Forelimb muscle (tissue), 1 donor: ENCODE results near the gene ZACN. TPM values are rescaled to one million over a fixed set of nuclear protein-coding genes. Genes with fewer than 3 reads are reported as not detected.

ENCODE experiments used
- DNase-seq: peaks from one replicate; pipeline ENCODE4 v3.0.0-alpha.2; 2013; ENCODE audit warnings: low read depth
- polyA plus RNA-seq: library from polyadenylated mRNA; unstranded; fragments of 120-200 nt; gene quantifications from one replicate; pipeline ENCODE4 v1.2.1, GENCODE V29; 2013; ENCODE audit not compliant: insufficient read length

ZACN gene
- polyA plus RNA-seq, 1 donor: 7.2 TPM

DNA sequence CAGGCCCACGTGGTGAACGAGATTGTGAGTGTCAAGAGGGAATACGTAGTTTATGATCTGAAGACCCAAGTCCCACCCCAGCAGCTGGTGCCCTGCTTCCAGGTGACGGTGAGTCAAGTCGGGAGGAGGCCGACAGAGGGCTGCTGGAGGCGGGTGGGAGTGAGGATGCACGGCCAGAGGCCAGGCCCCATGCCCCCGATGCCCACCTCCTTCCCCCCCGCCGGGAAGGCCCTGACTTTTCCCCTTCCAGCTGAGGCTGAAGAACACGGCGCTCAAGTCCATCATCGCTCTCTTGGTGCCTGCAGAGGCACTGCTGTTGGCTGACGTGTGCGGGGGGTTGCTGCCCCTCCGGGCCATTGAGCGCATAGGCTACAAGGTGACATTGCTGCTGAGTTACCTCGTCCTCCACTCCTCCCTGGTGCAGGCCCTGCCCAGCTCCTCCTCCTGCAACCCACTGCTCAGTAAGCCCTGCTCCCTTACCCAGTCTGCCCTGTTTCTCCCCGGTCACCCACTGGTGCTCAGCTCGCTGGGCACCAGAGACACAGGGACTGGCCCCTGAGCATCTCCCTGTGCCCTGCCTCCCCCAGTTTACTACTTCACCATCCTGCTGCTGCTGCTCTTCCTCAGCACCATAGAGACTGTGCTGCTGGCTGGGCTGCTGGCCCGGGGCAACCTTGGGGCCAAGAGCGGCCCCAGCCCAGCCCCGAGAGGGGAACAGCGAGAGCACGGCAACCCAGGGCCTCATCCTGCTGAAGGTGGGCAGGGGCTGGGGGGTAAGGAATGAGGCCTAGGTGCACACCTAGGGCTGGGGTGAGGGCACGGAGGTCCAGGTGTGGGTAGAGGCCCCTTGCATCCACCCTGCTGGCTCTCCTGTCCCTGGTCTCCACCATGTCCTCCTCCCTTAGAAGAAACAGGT lies 2.6 kb downstream of the ZACN start:
- DNase-seq: no peak

DNA sequence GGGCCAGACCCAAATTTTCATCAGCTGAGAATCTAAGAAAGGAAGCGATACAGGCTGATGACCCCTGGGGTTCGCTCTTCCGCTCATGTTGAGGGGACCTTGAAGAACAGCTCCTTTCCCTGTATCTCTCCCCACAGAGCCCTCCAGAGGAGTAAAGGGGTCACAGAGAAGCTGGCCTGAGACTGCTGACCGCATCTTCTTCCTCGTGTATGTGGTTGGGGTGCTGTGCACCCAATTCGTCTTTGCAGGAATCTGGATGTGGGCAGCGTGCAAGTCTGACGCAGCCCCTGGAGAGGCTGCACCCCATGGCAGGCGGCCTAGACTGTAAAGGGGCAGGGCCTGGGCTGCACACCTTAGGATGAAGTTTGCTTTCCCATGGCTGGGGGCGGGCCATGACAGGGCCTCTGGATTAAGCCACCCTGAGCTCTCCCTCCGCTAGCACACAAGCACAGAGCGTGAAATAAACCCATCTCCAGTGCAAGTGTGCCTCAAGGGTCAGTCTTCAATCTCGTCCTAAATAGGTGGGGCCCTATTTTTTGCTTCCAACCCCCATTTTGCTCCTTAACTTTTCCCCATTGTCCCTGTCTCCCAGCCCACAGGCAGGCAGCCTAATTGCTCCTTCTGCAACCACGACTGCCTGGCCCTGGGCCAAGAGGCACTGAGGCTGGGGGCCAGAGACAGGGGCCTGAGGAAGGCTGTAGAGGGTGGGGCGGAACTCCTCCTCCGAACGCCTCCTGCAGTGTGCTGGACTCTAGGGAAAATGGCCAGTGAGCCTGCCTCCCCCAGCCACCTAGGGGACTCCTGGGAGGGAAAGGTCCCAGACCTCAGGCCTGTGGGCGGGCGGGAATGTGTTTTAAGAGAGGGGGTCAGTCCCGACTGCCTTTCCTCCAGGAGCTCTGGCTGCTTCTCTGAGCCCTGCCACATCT lies 3.6 kb downstream of the ZACN start:
- DNase-seq: no peak

DNA sequence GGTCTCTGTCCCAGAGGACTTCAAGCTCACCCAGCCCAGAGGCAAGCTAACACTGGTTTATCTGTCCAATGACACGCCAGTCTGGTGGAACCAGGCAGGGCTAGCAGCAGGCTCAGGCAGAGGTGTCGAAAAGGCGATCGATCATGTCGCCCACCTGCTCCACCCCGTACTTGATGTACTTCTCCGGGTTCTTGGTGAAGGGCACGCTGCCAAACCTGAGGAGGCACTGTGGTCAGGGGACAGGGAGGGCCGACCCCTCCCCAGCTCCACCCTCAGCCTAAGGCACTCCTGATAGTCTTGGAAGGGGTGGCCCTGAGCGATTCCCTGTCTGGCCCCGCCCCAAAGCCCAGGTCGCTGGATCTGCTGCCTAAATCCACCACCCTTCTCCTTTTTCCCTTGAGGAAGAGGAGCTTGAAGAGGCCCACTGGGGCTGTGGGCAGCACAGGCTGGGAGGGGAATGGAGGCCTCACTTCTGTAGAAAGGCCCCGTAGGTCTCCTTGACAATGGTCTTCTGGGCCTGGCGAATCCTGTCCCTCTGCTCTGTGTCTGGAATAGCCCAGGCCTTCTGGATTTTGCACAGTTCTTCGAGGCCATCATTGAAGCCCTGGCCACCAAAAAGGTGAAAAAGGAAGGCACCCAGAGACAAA lies 4.7 kb downstream of the ZACN start:
- DNase-seq: no peak

DNA sequence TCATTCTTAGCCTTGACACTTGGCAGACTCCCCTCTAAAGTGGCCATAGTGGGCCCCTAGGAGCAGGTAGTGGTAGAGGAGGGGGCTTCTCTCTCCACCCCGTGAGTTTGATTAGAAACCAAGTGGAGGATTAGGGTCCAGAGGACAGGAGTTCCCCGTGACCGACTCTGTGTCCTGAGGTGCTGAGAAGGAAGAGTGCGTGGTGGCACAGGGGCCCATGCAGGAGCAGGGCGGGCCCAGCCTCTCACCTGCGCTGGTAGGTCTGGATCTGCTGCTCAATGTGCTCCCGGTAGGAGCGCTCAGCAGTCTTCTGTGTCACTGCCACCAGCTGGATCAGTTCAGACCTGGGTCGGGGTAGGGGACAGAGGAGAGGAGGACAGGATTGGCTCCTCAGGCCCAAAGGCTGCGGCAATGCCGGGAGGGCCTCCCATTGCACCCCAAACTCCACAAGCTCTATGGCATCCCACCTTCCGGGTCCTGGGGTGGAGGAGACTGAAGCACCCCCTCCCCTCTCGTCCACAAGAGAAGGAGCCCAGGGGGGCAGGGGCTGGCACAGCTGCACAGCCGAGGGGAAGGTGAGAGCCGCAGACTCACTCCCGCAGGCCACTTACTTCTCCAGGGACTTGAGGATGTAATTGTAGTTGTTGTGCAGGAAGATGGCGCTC lies 6.2 kb downstream of the ZACN start:
- DNase-seq: no peak

DNA sequence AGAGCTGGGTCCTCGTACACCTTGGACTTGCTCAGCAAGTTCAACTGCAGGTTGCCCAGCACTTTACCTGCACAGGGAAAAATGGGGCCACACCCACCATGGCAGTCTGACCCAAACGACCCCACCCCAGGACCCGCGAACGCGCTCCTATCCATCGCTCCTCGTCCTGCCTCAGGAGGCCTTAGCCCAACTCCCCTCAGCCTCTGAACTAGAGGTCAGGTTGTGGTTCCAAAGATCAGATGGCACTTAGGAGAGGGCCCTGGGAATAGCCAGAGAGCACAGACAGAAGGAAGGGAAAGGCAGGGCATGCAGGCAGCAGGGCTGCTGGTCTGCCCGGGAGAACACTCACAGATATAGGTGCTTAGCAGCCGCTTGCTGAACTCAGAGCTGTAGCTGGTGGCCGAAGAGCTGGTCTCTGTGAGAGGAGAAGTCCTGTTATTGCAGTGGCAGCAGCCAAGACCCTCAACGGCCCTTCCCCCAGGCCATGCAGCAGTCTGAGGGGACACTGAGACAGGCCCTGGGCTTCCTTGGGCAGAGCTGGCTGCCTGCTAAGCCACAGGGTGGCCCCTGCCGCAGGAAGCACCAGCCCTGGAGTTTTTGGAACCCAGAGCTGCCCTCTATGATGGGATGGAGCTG lies 6.9 kb downstream of the ZACN start:
- DNase-seq: no peak

DNA sequence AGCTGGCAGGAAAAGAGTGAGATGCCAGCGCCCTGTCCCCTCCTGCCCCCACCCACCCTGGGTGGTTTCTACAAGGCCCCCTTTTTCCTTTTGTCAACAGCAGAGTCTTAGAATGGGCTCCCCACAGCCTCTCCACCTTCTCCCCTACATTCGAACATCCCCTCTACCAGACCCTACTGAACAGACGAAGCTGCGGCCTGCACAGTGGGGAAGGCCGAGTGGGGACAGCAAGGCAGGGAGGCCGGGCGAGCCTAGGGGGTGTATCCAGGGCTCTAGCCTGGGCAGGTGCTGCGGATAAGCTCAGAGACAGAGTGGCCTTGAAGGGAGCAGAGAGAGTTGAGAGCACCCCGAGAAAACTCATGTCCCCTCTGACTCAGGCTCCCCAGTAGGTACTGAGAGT lies 7.4 kb downstream of the ZACN start:
- no peak for DNase-seq

DNA sequence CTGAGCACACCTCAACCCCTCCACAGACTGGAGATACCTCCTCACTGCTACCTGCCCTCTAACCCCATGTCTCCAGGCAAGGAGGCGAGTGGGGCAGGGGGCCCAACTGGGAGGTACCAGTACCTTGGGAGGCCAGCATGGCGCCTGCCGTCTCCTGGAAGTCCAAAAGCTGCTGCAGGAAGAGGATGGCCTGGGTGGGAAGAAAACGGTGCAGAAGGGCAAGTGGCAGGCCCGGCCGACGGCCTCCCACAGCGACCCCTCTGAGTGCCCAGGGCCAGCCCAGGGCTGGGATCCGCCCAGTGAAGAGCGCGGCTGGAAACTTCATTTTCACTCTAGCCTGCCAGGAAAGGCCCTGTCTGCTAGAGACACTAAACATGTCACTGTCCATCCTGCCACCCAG lies 8.5 kb downstream of the ZACN start:
- DNase-seq: no peak

DNA sequence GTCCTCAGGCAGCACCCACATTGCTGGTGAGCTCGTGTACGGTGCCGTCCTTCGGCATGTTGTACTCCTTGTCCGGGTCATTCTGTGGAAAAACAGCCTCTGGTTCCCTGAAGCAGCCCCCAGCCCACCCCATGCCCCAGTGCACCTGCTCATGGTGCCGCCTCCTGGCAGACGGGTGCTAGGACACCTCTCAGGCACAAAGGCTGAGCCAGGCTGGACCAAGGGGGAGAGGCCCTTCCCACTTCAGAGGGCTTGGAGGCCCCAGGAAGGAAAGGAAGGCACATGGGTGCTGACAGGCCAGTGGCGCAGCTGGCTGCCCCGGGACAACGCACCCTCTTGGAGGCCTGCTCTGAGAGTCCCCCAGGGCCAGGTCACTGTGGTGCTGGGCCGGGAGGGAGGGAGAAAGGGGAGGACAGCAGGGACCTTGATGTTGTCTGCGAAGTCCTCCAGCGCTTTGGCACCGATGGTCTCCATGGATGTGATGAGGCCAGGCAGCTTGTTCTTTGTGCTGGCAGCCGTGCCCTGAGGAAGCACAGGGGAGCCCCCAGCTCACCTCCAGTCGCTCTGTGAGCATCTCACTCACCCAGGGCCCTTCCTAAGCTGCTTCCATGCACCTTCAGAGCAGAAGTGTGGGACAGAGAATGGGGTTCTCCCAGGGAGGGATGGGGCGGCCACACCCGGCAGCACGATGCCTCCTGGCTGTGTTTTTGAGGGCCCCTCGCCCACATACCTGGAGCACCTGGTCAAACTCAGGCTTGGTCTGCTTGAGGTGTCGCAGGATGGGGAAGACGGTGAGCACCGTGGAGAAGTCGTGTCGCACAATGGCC lies 9.3 kb downstream of the ZACN start:
- no peak for DNase-seq

DNA sequence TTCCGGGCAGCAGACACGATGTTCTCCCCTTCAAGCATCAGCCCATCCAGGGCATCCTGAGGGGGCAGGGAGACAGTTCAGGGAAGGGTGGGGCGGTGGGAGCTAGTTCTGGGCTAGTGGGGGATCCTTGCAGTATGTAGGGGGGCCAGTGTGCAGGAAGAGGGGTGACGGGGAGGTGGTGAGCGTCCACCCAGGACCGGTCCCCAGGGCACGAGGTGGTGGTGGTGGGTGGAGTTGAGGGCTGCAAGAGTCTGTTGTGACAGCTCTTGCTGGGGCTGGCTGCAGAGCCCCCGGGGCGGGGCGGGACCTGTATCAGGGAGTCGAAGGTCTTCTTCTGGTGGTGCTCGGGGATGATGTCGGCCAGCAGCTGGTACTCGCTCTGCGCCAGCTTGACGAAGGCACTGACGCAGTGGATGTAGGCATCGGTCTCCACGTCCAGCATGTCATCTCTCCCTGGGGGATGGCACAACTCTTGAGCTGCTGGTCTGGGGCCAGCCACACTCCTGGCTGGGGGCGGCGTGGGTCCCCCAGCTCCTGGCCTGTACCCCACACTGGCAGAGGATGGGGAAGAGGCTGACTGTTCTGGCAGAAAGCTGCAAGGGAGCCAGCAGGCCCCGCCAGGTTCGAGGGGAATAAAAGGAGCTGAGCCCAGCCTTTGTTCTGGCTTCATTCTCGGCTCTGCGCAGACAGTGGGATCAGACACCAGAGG lies 10.0 kb downstream of the ZACN start:
- no peak for DNase-seq

DNA sequence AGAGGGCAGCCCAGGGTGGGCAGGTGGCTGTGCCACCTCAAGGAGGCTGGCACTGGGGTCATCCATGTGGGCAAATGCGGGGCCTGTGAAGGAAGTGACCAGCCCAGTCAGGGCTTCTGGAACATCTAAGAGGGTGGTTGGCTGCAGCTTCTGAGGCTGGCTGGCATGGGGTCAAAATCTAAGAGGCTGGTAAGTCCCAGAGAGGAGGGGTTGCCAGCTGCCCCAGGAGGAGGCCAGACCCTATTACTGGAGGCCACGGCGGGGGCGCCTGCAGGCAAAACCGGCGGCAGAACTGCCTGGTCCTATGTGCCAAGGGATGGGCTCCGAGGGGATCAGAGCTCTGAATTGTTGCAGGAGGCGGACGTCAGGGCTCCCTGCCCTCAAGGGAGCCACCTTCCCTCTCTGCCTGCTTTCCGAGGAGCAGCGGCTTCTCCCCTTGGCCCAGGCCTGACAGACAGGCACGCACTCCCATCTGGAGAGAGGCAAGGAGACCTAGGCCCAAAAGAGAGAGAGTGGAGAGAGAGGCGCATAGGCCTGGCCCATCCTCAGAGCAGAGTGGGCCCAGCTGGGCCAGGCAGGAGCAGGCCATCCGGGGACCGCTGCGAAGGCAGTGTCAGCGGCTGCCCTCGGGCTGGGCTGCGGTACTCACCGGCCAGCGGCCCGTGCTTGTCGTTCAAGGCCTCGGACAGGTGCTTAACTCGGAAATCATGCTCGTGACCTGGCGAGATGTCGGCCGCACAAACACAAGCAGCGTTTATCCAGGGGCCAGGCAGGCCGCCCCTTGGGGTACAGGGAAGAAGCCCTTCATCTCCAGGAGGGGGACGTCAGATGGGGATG lies 10.9 kb downstream of the ZACN start:
- DNase-seq: no peak

DNA sequence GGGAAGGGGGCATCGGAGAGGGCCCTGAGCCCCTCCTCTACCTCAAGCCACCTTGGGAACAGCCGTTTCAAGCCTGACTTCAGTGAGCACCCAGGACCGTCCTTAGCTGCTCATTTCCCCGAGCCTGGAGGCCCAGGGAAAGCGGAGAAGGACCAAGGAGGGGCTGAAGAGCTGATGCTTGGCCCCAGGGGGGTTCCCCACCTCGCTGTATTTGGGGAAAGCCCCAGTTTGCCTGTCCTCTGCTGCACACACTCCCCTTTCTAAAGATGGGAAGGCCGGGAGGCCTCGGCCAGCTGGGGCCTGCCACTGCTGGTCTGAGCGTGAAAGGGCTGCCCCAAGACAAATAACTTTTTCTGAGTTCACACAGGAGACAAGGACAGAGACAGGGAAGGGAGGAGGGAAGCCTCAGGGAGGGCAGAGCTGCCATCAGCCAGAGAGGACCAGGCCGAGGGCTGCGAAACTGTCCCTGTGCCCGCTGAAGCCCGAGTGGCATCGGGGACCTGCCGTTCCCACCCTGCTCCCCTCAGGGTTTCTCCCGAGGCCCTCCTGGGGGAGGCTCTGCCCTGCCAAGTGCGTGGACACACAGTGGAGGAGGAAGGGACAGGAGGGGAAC lies 11.6 kb downstream of the ZACN start:
- no peak for DNase-seq

DNA sequence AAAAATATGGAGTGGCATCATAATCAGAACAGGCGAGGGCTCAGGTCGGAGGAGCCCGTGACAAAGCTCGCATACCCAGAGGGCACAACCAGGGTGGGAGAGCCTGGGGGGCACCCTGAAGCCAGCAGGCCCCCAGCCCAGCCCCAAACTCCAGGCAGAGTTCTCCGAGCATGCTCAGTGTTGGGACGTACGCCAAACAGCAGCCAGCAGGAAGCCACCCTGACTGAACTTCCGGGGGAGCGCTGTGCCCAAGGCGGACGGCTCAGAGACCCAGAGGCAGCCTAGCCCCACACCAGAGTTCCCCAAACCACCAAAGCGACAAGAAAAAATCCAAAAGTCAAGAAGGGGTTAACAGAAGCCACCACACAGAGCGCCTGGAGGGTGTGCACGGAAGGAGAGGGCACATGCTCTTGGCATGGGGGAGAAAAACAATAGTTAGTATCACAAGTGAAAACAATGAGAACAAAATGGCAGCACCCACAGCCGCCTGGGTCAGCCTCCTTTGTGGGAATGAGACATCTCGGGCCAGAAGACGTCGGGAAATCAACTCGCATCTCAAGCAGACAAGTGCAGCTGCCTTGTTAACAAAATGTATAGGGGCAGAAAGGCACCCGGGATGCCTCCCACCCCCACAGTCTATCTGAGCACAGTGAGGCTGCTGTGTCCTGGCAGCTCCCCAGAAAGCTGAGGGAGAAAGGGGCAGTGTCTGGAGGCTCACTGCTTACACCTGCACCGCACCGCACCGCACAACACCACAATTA lies 12.7 kb downstream of the ZACN start:
- DNase-seq: no peak

DNA sequence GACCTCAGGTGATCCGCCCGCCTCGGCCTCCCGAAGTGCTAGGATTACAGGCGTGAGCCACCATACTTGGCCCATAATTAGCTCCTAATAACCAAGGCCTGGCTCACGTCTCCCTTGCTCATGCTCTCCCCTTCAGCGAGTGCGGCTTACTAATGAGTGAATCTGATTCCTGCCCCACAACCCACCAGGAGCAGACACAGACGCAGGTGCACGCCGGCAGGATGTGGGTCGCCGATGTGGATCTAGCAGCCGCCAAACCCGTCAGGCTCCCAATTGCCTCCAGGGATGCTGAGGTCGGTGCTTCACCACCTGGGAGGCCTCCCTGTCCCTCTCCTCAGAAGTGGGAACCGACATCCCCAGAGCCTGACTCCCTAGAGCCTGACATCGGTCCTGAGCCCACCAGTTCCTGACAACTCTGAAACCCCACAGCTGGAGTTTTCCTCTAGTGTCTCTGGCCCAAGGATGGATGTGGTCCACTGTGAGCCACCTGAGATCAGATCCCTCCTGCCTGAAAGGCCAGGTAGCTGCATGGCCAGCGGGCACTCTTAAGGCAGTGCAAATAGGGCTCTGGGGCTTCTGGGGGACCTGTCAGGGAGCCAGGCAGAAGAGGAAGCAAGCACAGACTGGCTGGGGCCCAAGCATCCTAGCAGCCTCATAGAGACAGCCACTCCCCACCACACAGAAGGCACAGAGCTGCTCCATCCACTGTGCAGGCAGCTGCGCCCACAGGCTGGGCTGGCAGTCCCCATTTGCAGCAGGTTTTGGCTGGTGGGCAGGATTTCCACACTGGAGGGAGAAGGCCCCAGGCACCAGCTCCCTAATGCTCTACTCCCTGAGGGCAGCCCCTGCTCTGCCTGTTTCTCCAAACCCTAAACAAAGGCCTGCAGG lies 13.8 kb downstream of the ZACN start:
- DNase-seq: no peak

DNA sequence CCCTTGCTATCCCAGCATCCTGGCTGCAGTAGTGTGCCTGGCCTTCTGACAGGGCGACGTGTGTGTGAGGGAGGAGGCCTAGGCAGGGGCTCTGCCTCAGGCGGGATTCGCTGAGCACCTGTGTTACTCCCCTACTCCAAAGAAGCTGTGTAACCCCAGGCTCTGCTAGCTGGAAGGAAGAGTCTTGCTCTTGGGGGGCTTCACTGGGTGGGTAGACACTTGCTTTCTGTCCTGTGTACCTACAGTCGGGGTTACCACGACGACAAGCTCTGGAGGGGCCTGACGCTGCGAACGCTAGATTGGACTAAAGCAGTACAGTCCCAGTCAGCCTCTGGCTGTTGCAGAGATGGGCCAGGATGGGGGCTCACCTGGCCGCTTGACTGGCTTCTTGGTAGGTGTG lies 15.1 kb downstream of the ZACN start:
- DNase-seq: no peak

DNA sequence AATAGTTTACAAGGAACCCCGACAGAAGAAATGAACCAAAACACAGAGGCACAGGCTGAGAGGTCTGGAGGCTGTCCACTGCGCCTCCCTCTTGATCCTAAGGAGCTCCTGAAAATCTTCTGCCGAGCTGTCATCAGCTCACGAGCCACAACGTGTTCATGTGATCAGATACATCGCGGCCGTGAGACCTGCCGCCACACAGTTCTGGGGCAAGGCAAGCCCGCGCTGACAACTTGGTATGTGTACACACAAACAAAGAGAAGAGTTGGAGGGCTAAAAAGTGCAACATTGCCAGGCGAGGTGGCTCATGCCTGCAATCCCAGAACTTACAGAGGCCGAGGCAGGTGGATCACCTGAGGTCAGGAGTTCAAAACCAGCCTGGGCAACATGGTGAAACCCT lies 17.0 kb downstream of the ZACN start:
- DNase-seq: no peak

DNA sequence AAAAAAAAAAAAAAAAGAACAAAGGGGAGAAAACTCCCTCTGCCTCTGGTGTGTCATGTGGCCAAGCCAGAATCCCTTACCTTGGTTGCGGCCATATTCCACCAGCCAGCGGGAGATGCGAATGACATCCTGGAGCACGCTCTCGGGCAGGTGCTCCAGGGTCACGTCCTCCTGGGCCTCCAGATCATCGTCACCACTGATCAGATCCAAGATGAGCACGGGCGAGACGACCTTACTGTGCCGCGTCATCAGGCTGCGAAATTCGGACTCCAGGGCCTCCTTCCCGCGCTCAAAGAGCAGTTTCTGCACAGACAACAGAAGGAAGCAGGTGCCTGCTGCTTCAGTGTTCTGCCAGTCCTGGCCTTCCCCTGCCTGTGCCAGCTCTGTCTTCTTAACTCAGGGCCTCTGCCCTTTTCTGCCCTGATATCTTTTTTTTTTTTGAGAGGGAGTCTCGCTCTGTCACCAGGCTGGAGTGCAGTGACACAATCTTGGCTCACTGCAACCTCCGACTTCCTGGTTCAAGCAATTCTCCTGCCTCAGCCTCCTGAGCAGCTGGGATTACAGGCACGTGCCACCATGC lies 18.8 kb downstream of the ZACN start:
- no peak for DNase-seq
